ENCODE data around the gene CRNKL1.

DNA sequence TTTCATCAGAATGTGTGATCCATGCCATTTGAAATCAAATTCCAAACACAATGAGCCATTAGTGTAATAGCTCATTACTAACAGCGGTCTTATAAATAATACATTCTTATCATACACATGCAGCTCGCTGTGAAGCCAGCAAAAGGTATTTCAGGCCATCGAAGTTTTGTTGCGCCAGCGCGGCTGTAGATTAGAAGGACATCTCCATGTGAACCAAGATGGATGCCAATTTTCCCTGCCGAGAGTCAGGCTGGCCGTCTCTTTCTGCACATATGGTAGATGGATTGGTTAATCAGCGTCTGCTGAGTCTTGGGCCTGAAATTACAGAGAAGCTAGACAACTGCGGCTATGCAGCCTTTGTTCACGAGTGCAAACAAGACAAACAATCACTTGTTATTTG is 44.2 kb upstream of the CRNKL1 start:
- TF ChIP-seq, protein P1, sequence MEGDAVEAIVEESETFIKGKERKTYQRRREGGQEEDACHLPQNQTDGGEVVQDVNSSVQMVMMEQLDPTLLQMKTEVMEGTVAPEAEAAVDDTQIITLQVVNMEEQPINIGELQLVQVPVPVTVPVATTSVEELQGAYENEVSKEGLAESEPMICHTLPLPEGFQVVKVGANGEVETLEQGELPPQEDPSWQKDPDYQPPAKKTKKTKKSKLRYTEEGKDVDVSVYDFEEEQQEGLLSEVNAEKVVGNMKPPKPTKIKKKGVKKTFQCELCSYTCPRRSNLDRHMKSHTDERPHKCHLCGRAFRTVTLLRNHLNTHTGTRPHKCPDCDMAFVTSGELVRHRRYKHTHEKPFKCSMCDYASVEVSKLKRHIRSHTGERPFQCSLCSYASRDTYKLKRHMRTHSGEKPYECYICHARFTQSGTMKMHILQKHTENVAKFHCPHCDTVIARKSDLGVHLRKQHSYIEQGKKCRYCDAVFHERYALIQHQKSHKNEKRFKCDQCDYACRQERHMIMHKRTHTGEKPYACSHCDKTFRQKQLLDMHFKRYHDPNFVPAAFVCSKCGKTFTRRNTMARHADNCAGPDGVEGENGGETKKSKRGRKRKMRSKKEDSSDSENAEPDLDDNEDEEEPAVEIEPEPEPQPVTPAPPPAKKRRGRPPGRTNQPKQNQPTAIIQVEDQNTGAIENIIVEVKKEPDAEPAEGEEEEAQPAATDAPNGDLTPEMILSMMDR (optimal IDR thresholded peaks at IDR 0.05 in 1 of 3, IDR thresholded peaks at IDR 0.05 in 1 of 3, conservative IDR thresholded peaks at IDR 0.05 in 1 of 3; ENCODE audit: extremely low read depth in 1 of 3, insufficient read depth in 2 of 3, low read length in 3 of 3), result no peak
- no peak for TF ChIP-seq EZH2 (IDR thresholded peaks at IDR 0.05; ENCODE audit: low read length)

Data from keratinocyte (primary cell).